Measurements from ENCODE around the gene GABPB2. TPM values are rescaled to one million over a fixed set of nuclear protein-coding genes. Genes with fewer than 3 reads are reported as not detected.

Gene GABPB2
- total RNA-seq = 1 to 10 TPM; 4.3 to 9.1 TPM

GRCh38 chr1:151070474-151071276 lies at the start of gene GABPB2:
GABPB2 (plus strand) TSS chr1:151070761; CDS start chr1:151088190, 17,429 bp downstream.
- intact Hi-C loops (cut with DNase I) = no loop called here
- ATAC-seq = peak; percentile 93
- Histone ChIP-seq H3K9me3 (no peaks in the 10 kb centered on the region), H3K36me3 (replicated peaks in 1 of 2; ENCODE audit: insufficient read depth in 1 of 2, low read depth in 2 of 2) (no peaks in the 10 kb centered on the region), H3K27ac (peak within 1 kb of the TSS; percentile 95 to 98 (median 97)), H3K4me1 (peaks cover 15% of the 10 kb centered on the region), H3K4me3 (peak within 1 kb of the TSS; percentile 57 to 75), H3K27me3 (no peaks in the 10 kb centered on the region)
- peak; percentile 91 to 94 (median 92) for DNase-seq
- 0% methylated on average over 26 to 48 of the region's 50 CpGs for WGBS, 2 donors
- peak; percentile 61 to 90 (median 83) for TF ChIP-seq POLR2A (IDR thresholded peaks at IDR 0.05)
- TF ChIP-seq, protein P1, sequence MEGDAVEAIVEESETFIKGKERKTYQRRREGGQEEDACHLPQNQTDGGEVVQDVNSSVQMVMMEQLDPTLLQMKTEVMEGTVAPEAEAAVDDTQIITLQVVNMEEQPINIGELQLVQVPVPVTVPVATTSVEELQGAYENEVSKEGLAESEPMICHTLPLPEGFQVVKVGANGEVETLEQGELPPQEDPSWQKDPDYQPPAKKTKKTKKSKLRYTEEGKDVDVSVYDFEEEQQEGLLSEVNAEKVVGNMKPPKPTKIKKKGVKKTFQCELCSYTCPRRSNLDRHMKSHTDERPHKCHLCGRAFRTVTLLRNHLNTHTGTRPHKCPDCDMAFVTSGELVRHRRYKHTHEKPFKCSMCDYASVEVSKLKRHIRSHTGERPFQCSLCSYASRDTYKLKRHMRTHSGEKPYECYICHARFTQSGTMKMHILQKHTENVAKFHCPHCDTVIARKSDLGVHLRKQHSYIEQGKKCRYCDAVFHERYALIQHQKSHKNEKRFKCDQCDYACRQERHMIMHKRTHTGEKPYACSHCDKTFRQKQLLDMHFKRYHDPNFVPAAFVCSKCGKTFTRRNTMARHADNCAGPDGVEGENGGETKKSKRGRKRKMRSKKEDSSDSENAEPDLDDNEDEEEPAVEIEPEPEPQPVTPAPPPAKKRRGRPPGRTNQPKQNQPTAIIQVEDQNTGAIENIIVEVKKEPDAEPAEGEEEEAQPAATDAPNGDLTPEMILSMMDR (IDR thresholded peaks at IDR 0.05) = peak; percentile 85 to 93 (median 91)

GRCh38 chr1:151024540-151025146 lies 45.9 kb upstream of the GABPB2 start:
- DNase-seq = peak; percentile 79 to 88 (median 84)
- Histone ChIP-seq H3K9me3 (no peaks in the 10 kb centered on the region), H3K4me3 (no peak overlapping the region), H3K27me3 (no peaks in the 10 kb centered on the region), H3K27ac (peak overlapping the region in 1 of 4 donors; percentile 15), H3K36me3 (replicated peaks in 1 of 2; ENCODE audit: insufficient read depth in 1 of 2, low read depth in 2 of 2) (peaks cover 5 to 6% of the 10 kb centered on the region in 2 donors), H3K4me1 (no peaks in the 10 kb centered on the region)
- ATAC-seq = peak; percentile 84
- intact Hi-C loops (cut with DNase I) = no loop called here
- WGBS, 2 donors = 19 to 27% methylated on average over 6 of the region's 6 CpGs
- no peak for TF ChIP-seq POLR2A (IDR thresholded peaks at IDR 0.05)
- TF ChIP-seq, protein P1 (IDR thresholded peaks at IDR 0.05) = peak; percentile 54 to 74 (median 64)

DNA sequence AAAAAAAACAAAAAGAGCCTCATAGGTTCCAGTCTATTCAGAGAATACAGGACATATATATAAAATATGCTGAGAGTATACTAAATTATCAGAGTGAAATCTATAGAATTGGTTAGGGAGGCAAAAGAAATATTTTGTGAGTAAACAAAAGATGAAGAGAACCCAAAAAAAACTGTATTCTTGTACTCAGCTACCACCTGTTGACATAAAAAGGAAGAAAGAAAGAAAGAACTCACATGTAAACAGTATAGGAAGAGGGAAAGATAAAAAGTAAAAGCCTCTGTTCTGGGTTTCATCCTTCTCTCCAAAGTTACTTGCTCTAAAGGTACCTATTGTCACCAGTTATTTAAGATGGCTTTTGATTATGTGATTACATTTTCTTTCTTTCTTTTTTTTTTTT lies 44.1 kb upstream of the GABPB2 start:
- Histone ChIP-seq H3K4me1 (no peaks in the 10 kb centered on the region), H3K27me3 (no peaks in the 10 kb centered on the region), H3K36me3 (replicated peaks in 1 of 2; ENCODE audit: insufficient read depth in 1 of 2, low read depth in 2 of 2) (peaks cover 5 to 6% of the 10 kb centered on the region in 2 donors), H3K4me3 (no peak overlapping the region), H3K9me3 (no peaks in the 10 kb centered on the region), H3K27ac (no peak overlapping the region)
- DNase-seq = no peak
- ATAC-seq = no peak
- intact Hi-C loops (cut with DNase I) = no loop called here
- TF ChIP-seq POLR2A (IDR thresholded peaks at IDR 0.05) = no peak
- TF ChIP-seq, protein P1 (IDR thresholded peaks at IDR 0.05) = no peak

DNA sequence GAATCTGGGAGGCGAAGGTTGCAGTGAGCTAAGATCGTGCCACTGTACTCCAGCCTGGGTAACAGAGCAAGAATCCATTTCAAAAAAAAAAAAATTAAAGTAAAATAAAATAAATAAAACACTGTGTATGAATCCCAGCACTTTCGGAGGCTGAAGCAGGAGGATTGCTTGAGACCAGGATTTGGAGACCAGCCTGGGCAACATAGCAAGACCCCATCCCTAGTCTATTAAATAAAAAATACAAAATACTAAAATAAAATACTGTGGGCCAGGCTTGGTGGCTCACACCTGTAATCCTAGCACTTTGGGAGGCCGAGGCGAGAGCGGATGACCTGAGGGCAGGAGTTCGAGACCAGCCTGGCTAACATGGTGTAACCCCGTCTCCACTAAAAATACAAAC lies 38.4 kb upstream of the GABPB2 start:
- TF ChIP-seq, protein P1 (IDR thresholded peaks at IDR 0.05) = no peak
- no peak for TF ChIP-seq POLR2A (IDR thresholded peaks at IDR 0.05)
- Histone ChIP-seq H3K4me1 (no peaks in the 10 kb centered on the region), H3K27me3 (no peaks in the 10 kb centered on the region), H3K27ac (no peak overlapping the region), H3K36me3 (replicated peaks in 1 of 2; ENCODE audit: insufficient read depth in 1 of 2, low read depth in 2 of 2) (peaks cover 5 to 9% of the 10 kb centered on the region in 2 donors), H3K4me3 (no peak overlapping the region), H3K9me3 (no peaks in the 10 kb centered on the region)
- 97% methylated on average over 8 of the region's 8 CpGs for WGBS, 2 donors
- DNase-seq (no peak), ATAC-seq (no peak)
- intact Hi-C loops (cut with DNase I) = no loop called here

All from body of pancreas (tissue), 4 donors.